GM21723 (cell line): ENCODE measurements around the gene PTPRB.

Experiments
- ATAC-seq: cut with Tn5 transposase; IDR thresholded peaks from one replicate; pipeline ENCODE4 v1.9.1; 2021; ENCODE audit warnings: mild to moderate bottlenecking, moderate library complexity; ENCODE audit not compliant: unreplicated experiment

The PTPRB gene

GRCh38 chr12:70644861-70645260, 7.6 kb upstream of the PTPRB start:
- ATAC-seq, result no peak

GRCh38 chr12:70643939-70644338, 6.7 kb upstream of the PTPRB start:
- ATAC-seq, result no peak

- no peak for ATAC-seq
Observed at GRCh38 chr12:70641691-70642090, 4.5 kb upstream of the PTPRB start.

DNA sequence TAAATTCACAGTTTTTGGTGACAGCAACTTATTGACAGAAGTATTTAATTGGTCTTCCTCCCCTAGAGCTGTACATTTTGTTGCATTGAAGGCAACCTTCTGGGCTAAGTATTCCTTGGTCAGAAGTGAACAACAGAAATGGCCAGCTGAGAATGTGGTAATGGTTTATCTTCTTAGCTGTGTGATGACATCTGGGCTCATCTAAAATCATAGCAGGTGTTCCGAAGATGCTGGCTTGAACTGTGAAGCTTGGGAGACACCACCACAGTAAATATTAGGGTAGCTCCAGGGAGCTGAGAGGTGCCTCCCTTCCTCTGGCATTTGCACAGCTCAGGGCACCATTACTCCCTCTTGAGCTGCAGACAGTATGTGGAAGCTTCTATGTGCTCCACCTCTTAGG, 3.7 kb upstream of the PTPRB start:
- ATAC-seq, result no peak

DNA sequence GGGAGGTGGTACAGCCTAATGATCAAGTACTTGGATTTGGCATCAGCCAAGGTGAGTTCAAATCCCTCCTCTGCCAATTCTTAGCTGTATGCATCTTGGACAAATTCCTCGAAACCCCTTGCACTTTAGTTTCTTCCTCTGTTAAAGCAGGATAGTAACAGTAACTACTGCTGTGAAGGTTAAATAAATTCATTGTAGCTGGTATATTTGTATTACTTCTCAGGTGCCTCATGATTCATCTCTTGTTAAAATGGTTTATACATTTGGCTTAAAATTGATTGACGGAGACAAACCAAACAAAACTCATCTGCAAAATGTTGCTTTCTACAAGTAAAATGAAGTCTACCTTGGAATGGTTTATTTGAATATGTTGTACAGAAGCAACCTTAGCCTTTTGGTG, 2.3 kb upstream of the PTPRB start:
- ATAC-seq, result no peak

- no peak for ATAC-seq
Observed at GRCh38 chr12:70638639-70639360, 1.6 kb upstream of the PTPRB start.

DNA sequence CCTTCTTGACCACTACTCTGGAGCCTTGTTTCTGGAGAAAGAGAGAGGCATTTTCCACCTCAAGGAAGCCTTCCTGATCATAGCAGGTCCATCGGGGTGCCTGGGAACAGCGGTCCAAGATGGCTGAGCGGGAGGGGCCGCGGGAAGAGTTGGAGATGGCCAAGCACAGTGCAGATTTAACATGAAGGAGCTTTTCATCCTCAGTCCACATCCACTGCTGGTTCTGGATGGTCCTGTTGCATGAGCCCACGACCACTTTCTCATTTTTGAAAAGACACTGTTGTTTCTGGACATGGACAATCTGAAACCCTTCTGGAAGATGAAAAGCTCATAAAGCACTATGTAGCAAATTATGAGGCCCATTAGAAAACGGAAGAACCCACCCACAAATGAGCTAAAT, 1.5 kb downstream of the PTPRB start:
- ATAC-seq, result no peak

- ATAC-seq, result no peak
Observed at GRCh38 chr12:70628701-70629480, 8.3 kb downstream of the PTPRB start.

DNA sequence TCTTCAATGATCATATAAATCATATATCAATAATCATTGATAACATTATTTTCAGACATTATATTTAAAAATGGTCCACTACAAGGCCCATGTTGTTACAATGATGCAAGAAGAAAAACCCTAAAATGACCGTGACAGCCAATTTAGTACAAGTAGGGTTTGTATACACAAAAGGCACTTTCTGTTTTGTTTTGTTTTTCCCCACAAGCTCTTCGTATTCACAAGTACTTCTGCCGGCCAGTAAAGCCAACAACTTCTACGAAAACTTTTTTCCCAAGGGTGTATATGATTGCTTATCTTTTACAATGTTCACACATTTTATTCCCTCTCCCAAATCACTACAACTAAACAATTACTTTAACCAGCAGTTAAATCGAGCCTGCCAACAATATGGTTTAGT, 9.6 kb downstream of the PTPRB start:
- ATAC-seq, result no peak

- ATAC-seq, result no peak
Observed at GRCh38 chr12:70626180-70626579, 11.0 kb downstream of the PTPRB start.

GRCh38 chr12:70619471-70620152, 17.6 kb downstream of the PTPRB start:
- ATAC-seq, result no peak

- ATAC-seq, result no peak
Observed at GRCh38 chr12:70618371-70618770, 18.9 kb downstream of the PTPRB start.

GRCh38 chr12:70617450-70617849, 19.8 kb downstream of the PTPRB start:
- no peak for ATAC-seq

GRCh38 chr12:70615174-70615866, 21.9 kb downstream of the PTPRB start:
- ATAC-seq, result no peak

DNA sequence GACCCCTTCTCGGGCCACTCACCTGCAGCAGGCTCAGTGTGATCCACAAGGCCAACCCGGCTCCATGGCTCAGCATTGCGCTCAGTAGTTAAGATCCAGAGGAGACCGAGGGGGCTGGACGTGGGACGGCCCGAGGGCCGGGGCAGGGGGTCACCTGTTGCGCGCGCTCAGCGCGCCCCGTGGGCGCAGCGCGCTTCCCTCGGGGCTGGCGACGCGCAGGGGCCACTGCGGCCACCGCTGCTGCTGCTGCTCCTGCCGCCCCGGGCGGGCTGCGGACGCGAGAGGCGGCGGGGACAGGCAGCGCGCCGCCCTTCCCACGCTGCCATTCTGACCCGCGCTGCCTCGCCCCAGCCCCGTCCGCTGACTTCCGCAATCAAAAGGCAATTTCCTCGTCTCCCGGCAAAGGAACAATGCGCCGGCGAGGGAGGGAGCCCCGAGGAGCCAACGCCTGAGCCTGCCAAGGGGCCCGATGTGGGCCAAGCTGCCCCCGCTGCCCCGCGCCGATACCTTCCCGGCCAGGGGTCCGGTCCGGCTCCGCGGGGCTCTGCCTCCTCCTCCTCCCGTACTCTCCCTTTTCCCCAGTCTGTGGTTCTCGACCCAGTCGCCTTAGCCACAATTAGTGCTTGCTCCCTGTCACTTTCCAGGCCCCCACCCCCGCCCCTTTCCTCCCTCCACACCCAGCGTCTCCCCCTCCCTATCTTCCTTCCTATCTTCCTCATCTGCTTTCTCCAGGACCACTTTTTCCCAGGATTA, 27.3 kb downstream of the PTPRB start:
- ATAC-seq, result no peak

DNA sequence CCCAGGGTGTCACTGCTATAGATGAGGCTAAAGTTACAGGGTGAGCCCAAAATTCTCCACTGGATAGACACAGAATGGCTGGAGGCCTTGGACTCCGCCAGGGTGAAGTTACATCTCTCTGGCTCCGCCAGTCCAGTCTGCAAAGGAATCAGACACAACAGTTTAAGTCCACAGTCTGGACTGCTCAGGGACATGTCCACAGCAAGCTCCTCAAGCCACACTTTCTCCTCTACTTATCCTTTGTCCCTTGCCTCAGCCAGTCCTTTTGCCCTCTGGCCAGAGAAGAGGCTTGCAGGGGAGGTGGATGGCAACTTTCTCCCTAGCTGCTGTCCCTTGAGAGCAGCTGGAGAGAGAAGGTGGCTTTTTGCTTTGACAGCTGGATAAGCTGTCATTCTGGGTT, 28.0 kb downstream of the PTPRB start:
- no peak for ATAC-seq

DNA sequence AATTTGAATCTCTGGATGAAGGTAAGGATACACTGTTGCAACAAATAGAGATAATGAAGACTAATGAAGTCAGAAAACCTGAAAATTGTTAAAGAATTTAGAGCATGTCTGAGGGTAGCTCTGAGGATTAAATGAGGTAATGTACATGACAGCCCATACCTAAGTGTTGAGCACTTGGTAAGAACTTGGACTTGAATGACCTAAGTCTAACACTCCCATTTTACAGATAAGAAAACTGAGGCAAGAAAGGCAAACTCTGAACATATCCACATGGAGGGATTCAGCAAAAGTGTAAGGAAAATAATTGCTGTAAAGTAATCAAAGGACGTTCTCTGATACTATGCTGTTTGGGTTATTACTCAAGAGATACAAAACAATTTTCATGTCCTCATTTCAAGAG, 29.0 kb downstream of the PTPRB start:
- no peak for ATAC-seq

DNA sequence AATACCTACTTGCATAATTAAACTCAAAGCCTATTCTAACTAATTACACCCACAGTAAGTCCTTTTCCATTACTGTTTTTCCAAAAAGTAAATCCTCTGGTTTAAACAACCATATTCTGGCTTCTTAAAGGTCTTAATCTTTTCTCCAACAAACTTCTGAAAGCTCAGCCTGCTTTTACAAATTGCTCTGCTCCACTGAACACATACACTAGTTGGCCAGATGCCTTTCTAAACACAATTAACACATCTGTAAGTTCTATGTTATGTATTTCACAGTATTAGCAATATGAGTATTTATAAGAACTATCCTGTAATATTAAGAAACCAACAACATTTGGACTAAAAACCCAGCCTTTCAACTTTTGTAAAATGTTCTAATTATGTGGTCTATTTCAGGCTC, 30.1 kb downstream of the PTPRB start:
- no peak for ATAC-seq

DNA sequence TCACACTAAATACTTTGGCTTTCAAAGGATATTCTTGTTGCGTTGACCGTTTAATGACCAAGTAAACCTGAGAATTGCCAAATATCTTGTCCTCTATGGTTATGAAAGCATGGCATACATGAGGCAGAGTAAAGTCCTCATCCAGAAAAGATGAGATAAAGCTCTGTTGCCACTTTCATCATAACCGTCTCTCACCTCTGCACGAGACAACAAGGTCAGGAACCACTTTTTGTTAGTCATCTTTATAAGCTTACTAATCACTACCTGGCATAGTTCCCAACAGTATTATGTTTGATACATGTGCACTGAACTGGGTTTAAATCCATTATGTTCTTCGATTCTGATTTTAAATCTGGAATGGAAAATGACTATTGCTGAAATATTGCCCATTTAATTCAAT, 31.3 kb downstream of the PTPRB start:
- ATAC-seq, result no peak

- no peak for ATAC-seq
Observed at GRCh38 chr12:70604662-70605061, 32.6 kb downstream of the PTPRB start.

- ATAC-seq, result no peak
Observed at GRCh38 chr12:70603044-70603443, 34.2 kb downstream of the PTPRB start.
